ENCODE data around the gene ANKS3.

ANKS3 gene

GRCh38 chr16:4733211-4733742 is 794 bp downstream of the ANKS3 start:
- no peaks in the 10 kb centered on the region for H3K9me3 ChIP-seq
- no peak for TF ChIP-seq Cebpa-rat (IDR thresholded peaks at IDR 0.05)
- peaks cover 25% of the 10 kb centered on the region for H3K4me1 ChIP-seq
- H3K4me2 ChIP-seq, result peak overlapping the region; percentile 99
- peak overlapping the region; percentile 79; the same call in 1 of the 2 replicates for H3K27ac ChIP-seq
- peak overlapping the region; percentile 96 for H3K4me3 ChIP-seq
- H4K20me1 ChIP-seq, result 0 out of 2 replicates have a peak, but pooled peaks cover 7% of the 10 kb centered on the region
- no peaks in the 10 kb centered on the region for H3K27me3 ChIP-seq
- peaks cover 33% of the 10 kb centered on the region for H3K36me3 ChIP-seq
- peak overlapping the region; percentile 87 for H3K9ac ChIP-seq

DNA sequence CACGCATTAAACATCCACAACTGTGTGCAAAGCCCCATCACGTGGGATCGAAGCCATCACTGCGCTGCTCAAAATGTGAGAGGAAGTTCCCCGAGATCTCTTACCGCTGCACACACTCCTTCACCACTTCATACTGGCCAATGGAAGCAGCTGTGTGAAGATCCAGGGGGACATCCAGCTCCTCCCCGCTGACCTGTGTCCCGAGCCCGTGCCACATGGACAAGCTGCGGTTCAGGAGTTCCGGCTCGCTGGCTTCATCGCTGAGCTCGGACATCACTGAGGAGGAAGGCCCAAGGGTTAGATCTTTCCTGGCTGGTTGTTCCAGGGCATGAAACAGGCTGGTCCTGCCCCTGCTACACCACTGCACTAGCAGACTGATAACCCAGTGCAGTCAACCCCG is 4.2 kb downstream of the ANKS3 start:
- no peak overlapping the region for H3K4me3 ChIP-seq
- no peaks in the 10 kb centered on the region for H3K9me3 ChIP-seq
- peaks cover 9% of the 10 kb centered on the region for H3K4me1 ChIP-seq
- no peak overlapping the region for H3K27ac ChIP-seq
- TF ChIP-seq Cebpa-rat (IDR thresholded peaks at IDR 0.05), result no peak
- no peak overlapping the region for H3K9ac ChIP-seq
- peaks cover 59% of the 10 kb centered on the region for H3K36me3 ChIP-seq
- H3K4me2 ChIP-seq, result no peak overlapping the region
- 0 out of 2 replicates have a peak, but pooled peaks cover 18% of the 10 kb centered on the region for H4K20me1 ChIP-seq
- no peaks in the 10 kb centered on the region for H3K27me3 ChIP-seq

DNA sequence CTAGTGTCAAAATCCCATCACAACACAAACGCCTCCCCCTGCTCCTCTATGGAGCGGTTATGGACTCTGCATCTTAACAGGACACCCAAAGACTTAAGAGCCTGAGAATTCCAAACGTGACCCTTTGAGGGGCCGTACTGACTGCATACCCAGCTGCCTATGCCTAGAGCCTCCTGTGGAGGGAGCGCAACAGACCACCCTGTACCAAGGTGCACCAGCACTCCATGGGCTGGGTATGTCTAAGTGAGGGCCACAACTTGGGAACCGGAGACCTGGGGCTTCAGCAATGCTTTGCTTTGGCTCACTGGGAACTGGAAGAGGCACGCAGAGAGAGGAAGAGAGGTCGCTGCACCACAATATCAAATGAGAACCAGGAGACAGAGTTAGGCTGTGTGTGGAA is 5.4 kb downstream of the ANKS3 start:
- Histone ChIP-seq H3K27ac (no peak overlapping the region), H3K4me1 (peaks cover 9% of the 10 kb centered on the region), H3K9ac (no peak overlapping the region; the same call in 1 of the 2 replicates), H4K20me1 (0 out of 2 replicates have a peak, but pooled peaks cover 18% of the 10 kb centered on the region), H3K27me3 (no peaks in the 10 kb centered on the region), H3K36me3 (peaks cover 67% of the 10 kb centered on the region), H3K4me2 (no peak overlapping the region), H3K4me3 (no peak overlapping the region), H3K9me3 (no peaks in the 10 kb centered on the region)
- no peak for TF ChIP-seq Cebpa-rat (IDR thresholded peaks at IDR 0.05)

DNA sequence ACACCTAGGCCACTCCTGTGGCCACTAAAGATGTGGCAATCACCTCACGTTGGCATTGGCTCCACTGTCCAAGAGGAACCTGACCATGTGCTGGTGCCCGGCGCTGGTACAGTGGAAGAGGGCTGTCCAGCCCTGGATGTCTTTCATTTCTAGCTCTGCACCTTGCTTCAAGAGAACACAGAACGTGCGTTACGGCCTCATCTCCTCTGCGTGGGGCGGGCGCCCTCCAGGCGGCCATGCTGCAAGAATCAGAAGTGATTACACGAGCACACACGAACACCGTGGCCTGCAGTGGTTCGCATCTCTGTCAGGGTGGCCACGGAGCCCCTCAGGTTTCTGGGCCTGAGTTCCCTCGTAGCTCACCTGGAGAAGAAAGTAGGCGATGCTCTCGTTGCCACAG is 7.5 kb downstream of the ANKS3 start:
- Histone ChIP-seq H3K4me1 (no peaks in the 10 kb centered on the region), H3K9ac (no peak overlapping the region), H3K4me3 (no peak overlapping the region), H3K36me3 (peaks cover 82% of the 10 kb centered on the region), H3K27me3 (no peaks in the 10 kb centered on the region), H3K9me3 (no peaks in the 10 kb centered on the region), H4K20me1 (0 out of 2 replicates have a peak, but pooled peaks cover 18% of the 10 kb centered on the region), H3K27ac (no peak overlapping the region), H3K4me2 (no peak overlapping the region)
- no peak for TF ChIP-seq Cebpa-rat (IDR thresholded peaks at IDR 0.05)

DNA sequence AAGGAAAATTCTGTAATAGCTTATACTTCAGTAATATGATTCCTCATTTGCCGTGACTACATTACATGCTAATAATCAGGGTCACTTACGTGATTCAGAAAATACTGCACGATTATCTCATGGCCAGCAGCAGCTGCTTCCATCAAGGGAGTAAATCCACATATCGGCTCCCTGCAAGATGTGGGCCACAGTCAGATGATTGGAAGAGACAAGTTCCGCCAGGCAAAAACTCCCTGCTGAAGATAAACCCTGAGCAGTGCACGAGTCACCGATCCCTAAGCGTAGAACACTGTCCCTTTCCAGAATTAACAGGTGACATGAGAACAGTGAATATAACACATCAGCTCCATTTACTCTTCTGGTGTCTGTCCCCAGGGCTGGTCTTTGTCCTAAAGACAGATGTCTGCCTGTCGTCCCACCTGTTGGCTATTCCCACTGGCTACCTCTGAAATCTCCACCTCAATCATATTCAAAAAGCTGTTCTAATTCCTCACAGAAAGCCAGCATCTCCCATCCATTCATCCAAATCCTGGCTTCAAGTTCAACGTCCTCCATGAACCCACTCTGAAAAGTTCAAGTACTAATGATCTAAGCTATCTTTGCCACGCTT is 9.3 kb downstream of the ANKS3 start:
- peaks cover 67% of the 10 kb centered on the region for H3K36me3 ChIP-seq
- no peak overlapping the region for H3K4me2 ChIP-seq
- H3K27me3 ChIP-seq, result no peaks in the 10 kb centered on the region
- no peak overlapping the region for H3K4me3 ChIP-seq
- no peak overlapping the region for H3K27ac ChIP-seq
- no peak for TF ChIP-seq Cebpa-rat (IDR thresholded peaks at IDR 0.05)
- no peaks in the 10 kb centered on the region for H3K9me3 ChIP-seq
- no peak overlapping the region for H3K9ac ChIP-seq
- no peaks in the 10 kb centered on the region for H3K4me1 ChIP-seq
- 0 out of 2 replicates have a peak, but pooled peaks cover 18% of the 10 kb centered on the region for H4K20me1 ChIP-seq

- Histone ChIP-seq H3K36me3 (peaks cover 51% of the 10 kb centered on the region), H3K27ac (no peak overlapping the region), H3K27me3 (no peaks in the 10 kb centered on the region), H3K4me1 (peaks cover 14% of the 10 kb centered on the region; the same call in 1 of the 2 replicates), H3K4me2 (no peak overlapping the region), H3K9me3 (no peaks in the 10 kb centered on the region), H4K20me1 (peaks cover 20% of the 10 kb centered on the region; the same call in 1 of the 2 replicates), H3K9ac (no peak overlapping the region), H3K4me3 (no peak overlapping the region)
- no peak for TF ChIP-seq Cebpa-rat (IDR thresholded peaks at IDR 0.05)
Measured at GRCh38 chr16:4723071-4723767, 10.9 kb downstream of the ANKS3 start.

GRCh38 chr16:4718466-4718865 is 15.6 kb downstream of the ANKS3 start:
- peaks cover 45% of the 10 kb centered on the region for H3K36me3 ChIP-seq
- no peaks in the 10 kb centered on the region for H3K9me3 ChIP-seq
- H3K27me3 ChIP-seq, result no peaks in the 10 kb centered on the region
- 0 out of 2 replicates have a peak overlapping the region, but pooled peaks have one; percentile 29 for H3K9ac ChIP-seq
- peaks cover 10% of the 10 kb centered on the region; the same call in 1 of the 2 replicates for H4K20me1 ChIP-seq
- H3K27ac ChIP-seq, result peak overlapping the region; percentile 5; the same call in 1 of the 2 replicates
- H3K4me2 ChIP-seq, result 0 out of 2 replicates have a peak overlapping the region, but pooled peaks have one; percentile 18
- H3K4me3 ChIP-seq, result no peak overlapping the region
- no peak for TF ChIP-seq Cebpa-rat (IDR thresholded peaks at IDR 0.05)
- H3K4me1 ChIP-seq, result peaks cover 14% of the 10 kb centered on the region; the same call in 1 of the 2 replicates

DNA sequence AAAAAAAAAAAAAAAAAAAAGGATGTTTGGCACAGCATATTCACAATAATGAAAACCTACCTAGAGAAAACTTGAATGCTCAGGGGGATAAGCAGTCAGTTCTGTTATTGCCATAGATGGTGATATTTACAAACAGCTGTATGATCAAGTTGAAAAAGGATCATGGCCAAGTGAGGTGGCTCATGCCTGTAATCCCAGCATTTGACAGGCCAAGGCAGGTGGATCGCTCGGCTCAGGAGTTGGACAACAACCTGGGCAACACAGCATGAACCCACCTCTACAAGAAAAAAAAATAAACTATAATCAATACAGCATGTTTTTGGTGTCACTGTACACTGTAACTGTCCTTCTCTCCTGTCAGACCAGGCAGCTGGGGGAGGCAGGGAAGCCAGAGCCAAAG is 19.1 kb downstream of the ANKS3 start:
- no peak for TF ChIP-seq Cebpa-rat (IDR thresholded peaks at IDR 0.05)
- no peak overlapping the region for H3K4me2 ChIP-seq
- no peak overlapping the region for H3K4me3 ChIP-seq
- H4K20me1 ChIP-seq, result peaks cover 10% of the 10 kb centered on the region; the same call in 1 of the 2 replicates
- no peak overlapping the region for H3K9ac ChIP-seq
- H3K9me3 ChIP-seq, result no peaks in the 10 kb centered on the region
- peaks cover 57% of the 10 kb centered on the region for H3K36me3 ChIP-seq
- H3K27ac ChIP-seq, result no peak overlapping the region
- H3K27me3 ChIP-seq, result no peaks in the 10 kb centered on the region
- peaks cover 14% of the 10 kb centered on the region; the same call in 1 of the 2 replicates for H3K4me1 ChIP-seq

GRCh38 chr16:4713663-4714501 is 20.2 kb downstream of the ANKS3 start:
- H3K27me3 ChIP-seq, result no peaks in the 10 kb centered on the region
- peaks cover 7% of the 10 kb centered on the region; the same call in 1 of the 2 replicates for H4K20me1 ChIP-seq
- H3K4me1 ChIP-seq, result peaks cover 6% of the 10 kb centered on the region; the same call in 1 of the 2 replicates
- no peaks in the 10 kb centered on the region for H3K9me3 ChIP-seq
- H3K27ac ChIP-seq, result no peak overlapping the region
- no peak overlapping the region for H3K4me2 ChIP-seq
- H3K4me3 ChIP-seq, result no peak overlapping the region
- TF ChIP-seq Cebpa-rat (IDR thresholded peaks at IDR 0.05), result no peak
- peaks cover 68% of the 10 kb centered on the region for H3K36me3 ChIP-seq
- H3K9ac ChIP-seq, result no peak overlapping the region

All from BLaER1 (cell line).